Endothelial cell of hepatic sinusoid (primary cell): ENCODE results near the gene PRKD1.

Source experiments
- in situ Hi-C: cut with HindIII; loops from 2 replicates; pipeline ENCODE4 v1.10.0; 2017; ENCODE audit warnings: low sequenced_read_pairs

The PRKD1 gene

GRCh38 chr14:29536886-29537511 lies 390.6 kb downstream of the PRKD1 start:
- in situ Hi-C loops, result loop anchor here (25.0 kb wide), 1 partner anchor 775 kb away; the partner anchor contains the start of gene FOXG1

DNA sequence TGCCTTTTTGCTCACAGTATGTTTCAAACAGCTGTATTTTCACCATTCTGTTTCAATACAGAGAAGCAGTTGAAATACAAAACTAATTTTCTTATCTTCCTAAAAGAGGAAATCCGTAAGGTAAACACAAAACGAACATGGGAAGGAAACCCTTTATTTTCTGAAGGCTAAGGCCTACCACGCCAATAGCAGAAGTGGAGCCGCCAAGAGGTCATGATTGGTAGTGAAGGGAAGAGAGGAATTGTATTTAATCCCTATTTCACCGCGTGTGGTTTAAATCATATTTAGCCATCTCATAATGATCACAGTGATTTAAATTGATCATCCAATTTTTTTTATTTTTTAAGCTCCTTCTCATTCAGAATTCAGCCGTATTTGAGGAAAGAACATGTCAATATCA lies 398.2 kb downstream of the PRKD1 start:
- in situ Hi-C loops, result loop anchor here (25.0 kb wide), 1 partner anchor 767 kb away; the partner anchor contains the start of gene FOXG1

- in situ Hi-C loops, result loop anchor here (25.0 kb wide), 1 partner anchor 767 kb away; the partner anchor contains the start of gene FOXG1
These were observed 398.8 kb downstream of the PRKD1 start for GRCh38 chr14:29528889-29529288.

GRCh38 chr14:29527286-29527685 lies 400.4 kb downstream of the PRKD1 start:
- in situ Hi-C loops, result loop anchor here (25.0 kb wide), 1 partner anchor 765 kb away; the partner anchor contains the start of gene FOXG1
